ENCODE results near the gene RSRC1. TPM values are rescaled to one million over a fixed set of nuclear protein-coding genes. Genes with fewer than 3 reads are reported as not detected.

RSRC1 gene
- total RNA-seq, 1 donor from 2014 or later = 28.5 TPM

GRCh38 chr3:158560979-158561378, 451.1 kb downstream of the RSRC1 start:
- H3K9ac ChIP-seq (ENCODE audit: low read length) = no peak overlapping the region
- no peaks in the 10 kb centered on the region for H4K20me1 ChIP-seq (ENCODE audit: insufficient read depth, low read length)
- no peak overlapping the region for H2AFZ ChIP-seq (ENCODE audit: low read depth, low read length)
- DNase-seq (ENCODE audit: low read depth) (no peak), FAIRE-seq (no peak)
- Mint-ChIP-seq H3K9me3 (ENCODE audit: unreplicated experiment) (no peaks in the 10 kb centered on the region), H3K27ac (ENCODE audit: unreplicated experiment) (no peak overlapping the region), H3K4me1 (ENCODE audit: low read depth, unreplicated experiment) (no peaks in the 10 kb centered on the region), H3K27me3 (ENCODE audit: low read depth, unreplicated experiment) (peaks cover 2% of the 10 kb centered on the region), H3K4me3 (ENCODE audit: unreplicated experiment) (no peak overlapping the region), H3K36me3 (ENCODE audit: low read depth, unreplicated experiment) (no peaks in the 10 kb centered on the region)
- H3K4me1 ChIP-seq (ENCODE audit: insufficient read depth, low read length) = no peaks in the 10 kb centered on the region
- H3K9me3 ChIP-seq (ENCODE audit: insufficient read depth, low read depth, low read length) = no peaks in the 10 kb centered on the region
- TF ChIP-seq CTCF (IDR thresholded peaks at IDR 0.05; ENCODE audit: insufficient read depth, low read depth, low read length) = no peak
- no peak for TF ChIP-seq EZH2 (IDR thresholded peaks at IDR 0.05; ENCODE audit: insufficient read depth, low read length)
- no peaks in the 10 kb centered on the region for H3K79me2 ChIP-seq (ENCODE audit: insufficient read depth, low read length)
- H3K27ac ChIP-seq (ENCODE audit: low read depth, low read length) = no peak overlapping the region
- H3K27me3 ChIP-seq (ENCODE audit: insufficient read depth, low read length) = no peaks in the 10 kb centered on the region
- no peak overlapping the region for H3K4me3 ChIP-seq (ENCODE audit: insufficient read depth, low read depth, low read length)
- no peaks in the 10 kb centered on the region for H3K36me3 ChIP-seq (ENCODE audit: insufficient read depth, low read length)
- no peak overlapping the region for H3K4me2 ChIP-seq (ENCODE audit: low read length)

GRCh38 chr3:158562674-158563073, 452.8 kb downstream of the RSRC1 start:
- TF ChIP-seq CTCF (IDR thresholded peaks at IDR 0.05; ENCODE audit: insufficient read depth, low read depth, low read length) (no peak), EZH2 (IDR thresholded peaks at IDR 0.05; ENCODE audit: insufficient read depth, low read length) (no peak)
- H3K36me3 ChIP-seq (ENCODE audit: insufficient read depth, low read length) = no peaks in the 10 kb centered on the region
- H3K27ac ChIP-seq (ENCODE audit: low read depth, low read length) = no peak overlapping the region
- Mint-ChIP-seq H3K36me3 (ENCODE audit: low read depth, unreplicated experiment) (no peaks in the 10 kb centered on the region), H3K4me1 (ENCODE audit: low read depth, unreplicated experiment) (no peaks in the 10 kb centered on the region), H3K4me3 (ENCODE audit: unreplicated experiment) (no peak overlapping the region), H3K9me3 (ENCODE audit: unreplicated experiment) (no peaks in the 10 kb centered on the region), H3K27me3 (ENCODE audit: low read depth, unreplicated experiment) (peaks cover 2% of the 10 kb centered on the region), H3K27ac (ENCODE audit: unreplicated experiment) (no peak overlapping the region)
- H3K27me3 ChIP-seq (ENCODE audit: insufficient read depth, low read length) = no peaks in the 10 kb centered on the region
- DNase-seq (ENCODE audit: low read depth) = no peak
- FAIRE-seq = no peak
- H4K20me1 ChIP-seq (ENCODE audit: insufficient read depth, low read length) = no peaks in the 10 kb centered on the region
- no peak overlapping the region for H2AFZ ChIP-seq (ENCODE audit: low read depth, low read length)
- H3K4me2 ChIP-seq (ENCODE audit: low read length) = no peak overlapping the region
- no peaks in the 10 kb centered on the region for H3K9me3 ChIP-seq (ENCODE audit: insufficient read depth, low read depth, low read length)
- H3K79me2 ChIP-seq (ENCODE audit: insufficient read depth, low read length) = no peaks in the 10 kb centered on the region
- H3K9ac ChIP-seq (ENCODE audit: low read length) = no peak overlapping the region
- H3K4me1 ChIP-seq (ENCODE audit: insufficient read depth, low read length) = no peaks in the 10 kb centered on the region
- no peak overlapping the region for H3K4me3 ChIP-seq (ENCODE audit: insufficient read depth, low read depth, low read length)

- Histone ChIP-seq H3K4me3 (ENCODE audit: insufficient read depth, low read depth, low read length) (no peak overlapping the region), H3K36me3 (ENCODE audit: insufficient read depth, low read length) (no peaks in the 10 kb centered on the region), H3K9ac (ENCODE audit: low read length) (no peak overlapping the region), H3K79me2 (ENCODE audit: insufficient read depth, low read length) (no peaks in the 10 kb centered on the region), H3K9me3 (ENCODE audit: insufficient read depth, low read depth, low read length) (no peaks in the 10 kb centered on the region), H4K20me1 (ENCODE audit: insufficient read depth, low read length) (no peaks in the 10 kb centered on the region), H3K4me1 (ENCODE audit: insufficient read depth, low read length) (no peaks in the 10 kb centered on the region), H3K27me3 (ENCODE audit: insufficient read depth, low read length) (no peaks in the 10 kb centered on the region), H3K4me2 (ENCODE audit: low read length) (no peak overlapping the region), H2AFZ (ENCODE audit: low read depth, low read length) (no peak overlapping the region), H3K27ac (ENCODE audit: low read depth, low read length) (no peak overlapping the region)
- H3K4me1 Mint-ChIP-seq (ENCODE audit: low read depth, unreplicated experiment) = no peaks in the 10 kb centered on the region
- DNase-seq (ENCODE audit: low read depth) = no peak
- H3K27ac Mint-ChIP-seq (ENCODE audit: unreplicated experiment) = no peak overlapping the region
- H3K36me3 Mint-ChIP-seq (ENCODE audit: low read depth, unreplicated experiment) = no peaks in the 10 kb centered on the region
- H3K4me3 Mint-ChIP-seq (ENCODE audit: unreplicated experiment) = no peak overlapping the region
- no peaks in the 10 kb centered on the region for H3K9me3 Mint-ChIP-seq (ENCODE audit: unreplicated experiment)
- TF ChIP-seq CTCF (IDR thresholded peaks at IDR 0.05; ENCODE audit: insufficient read depth, low read depth, low read length) (no peak), EZH2 (IDR thresholded peaks at IDR 0.05; ENCODE audit: insufficient read depth, low read length) (no peak)
- FAIRE-seq = no peak
- peaks cover 2% of the 10 kb centered on the region for H3K27me3 Mint-ChIP-seq (ENCODE audit: low read depth, unreplicated experiment)
These were observed 453.2 kb downstream of the RSRC1 start for GRCh38 chr3:158563076-158563475.

Measured in astrocyte (in vitro differentiated cells and primary cell).